ENCODE results near the gene SLC25A17. TPM values are rescaled to one million over a fixed set of nuclear protein-coding genes. Genes with fewer than 3 reads are reported as not detected.
"Not testable (repeated sequence)": the region's sequence is repeated elsewhere in the genome, so short reads cannot be mapped to it uniquely, and the experiment has no call there.

Gene SLC25A17
- total RNA-seq, 1 experiment from 2014 or later = 46.8 TPM

DNA sequence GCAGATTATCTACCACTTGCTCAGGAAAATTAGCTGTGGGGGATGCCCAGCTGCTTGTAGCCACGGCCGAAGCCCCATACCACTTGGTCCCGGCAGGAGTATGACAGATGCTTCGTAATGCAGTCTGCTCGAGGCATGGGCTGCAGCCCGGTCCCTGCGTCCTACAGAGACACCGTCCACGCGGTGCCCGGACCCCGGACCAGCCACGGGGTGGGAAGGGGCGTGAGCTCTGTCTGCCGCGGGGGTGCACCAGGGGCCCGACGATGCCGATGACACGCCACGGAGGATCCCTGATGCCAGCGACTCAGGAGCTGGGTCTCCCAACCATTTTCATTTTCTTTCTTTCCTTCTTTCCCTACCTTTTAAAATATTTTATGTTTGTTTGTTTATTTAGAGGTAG, 30.0 kb downstream of the SLC25A17 start:
- Histone ChIP-seq H3K36me3 (peaks cover 73% of the 10 kb centered on the region), H3K4me3 (no peak overlapping the region), H3K27me3 (no peaks in the 10 kb centered on the region), H3K9me3 (no peaks in the 10 kb centered on the region)
- DNase-seq = no peak

DNA sequence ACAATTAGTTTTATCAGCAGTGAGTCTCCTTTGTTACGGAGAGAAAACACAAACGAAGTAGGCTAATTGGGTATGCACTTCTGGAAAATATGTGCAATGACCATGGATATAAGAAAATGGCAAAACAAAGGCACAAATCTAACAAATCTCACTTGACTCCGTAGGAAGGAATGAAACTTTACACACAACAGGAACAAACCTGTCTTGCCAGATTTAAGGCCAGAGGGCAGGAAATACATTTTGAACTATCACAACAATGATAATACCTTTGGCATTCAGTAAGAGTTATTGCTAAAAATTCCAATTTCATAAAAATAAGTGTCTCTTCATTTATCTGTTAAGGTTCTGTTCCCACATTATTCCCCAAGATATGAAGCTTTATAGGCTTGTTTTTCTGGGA, 36.6 kb downstream of the SLC25A17 start:
- H3K4me3 ChIP-seq = no peak overlapping the region
- no peaks in the 10 kb centered on the region for H3K27me3 ChIP-seq
- no peaks in the 10 kb centered on the region for H3K9me3 ChIP-seq
- peaks cover 43% of the 10 kb centered on the region for H3K36me3 ChIP-seq
- DNase-seq = no peak

DNA sequence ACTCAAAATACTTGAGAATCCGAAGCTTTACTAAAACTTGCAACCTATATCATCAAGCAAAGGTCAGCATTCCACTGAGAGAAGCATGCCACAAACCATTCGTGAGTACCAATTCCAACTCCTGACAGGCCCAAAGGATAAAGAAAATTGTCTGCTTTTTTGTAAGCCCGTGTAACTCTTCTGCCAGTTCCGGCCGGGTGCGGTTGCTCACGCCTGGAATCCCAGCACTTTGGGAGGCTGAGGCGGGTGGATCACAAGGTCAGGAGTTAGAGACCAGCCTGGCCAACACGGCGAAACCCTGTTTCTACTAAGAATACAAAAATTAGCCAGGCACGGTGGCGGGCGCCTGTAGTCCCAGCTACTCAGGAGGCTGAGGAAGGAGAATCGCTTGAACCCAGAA, 37.4 kb downstream of the SLC25A17 start:
- H3K9me3 ChIP-seq, H3K4me3 ChIP-seq, DNase-seq, H3K27me3 ChIP-seq: not testable (repeated sequence)
- peaks cover 45% of the 10 kb centered on the region for H3K36me3 ChIP-seq

DNA sequence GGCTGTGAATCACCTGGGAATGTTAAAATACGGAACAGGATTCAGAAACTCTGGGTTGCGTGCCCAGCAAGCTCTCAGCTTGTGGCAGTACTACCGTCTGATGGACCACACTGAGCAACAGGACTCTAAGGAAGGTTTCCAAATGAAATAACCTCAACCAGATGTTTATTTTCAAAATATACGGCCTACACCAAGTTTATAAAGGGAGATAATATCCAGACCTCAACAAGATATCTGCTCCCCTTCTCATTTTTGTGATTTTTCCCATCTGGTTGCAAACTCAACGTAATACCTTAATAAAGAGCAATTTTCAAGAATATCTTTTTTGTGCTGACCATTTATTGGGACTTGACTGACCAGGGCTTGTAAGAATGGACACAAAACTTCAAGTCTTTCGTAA, 49.4 kb downstream of the SLC25A17 start:
- H3K9me3 ChIP-seq = no peaks in the 10 kb centered on the region
- H3K27me3 ChIP-seq = no peaks in the 10 kb centered on the region
- H3K4me3 ChIP-seq = no peak overlapping the region
- H3K36me3 ChIP-seq = peaks cover 57% of the 10 kb centered on the region
- DNase-seq = no peak

DNA sequence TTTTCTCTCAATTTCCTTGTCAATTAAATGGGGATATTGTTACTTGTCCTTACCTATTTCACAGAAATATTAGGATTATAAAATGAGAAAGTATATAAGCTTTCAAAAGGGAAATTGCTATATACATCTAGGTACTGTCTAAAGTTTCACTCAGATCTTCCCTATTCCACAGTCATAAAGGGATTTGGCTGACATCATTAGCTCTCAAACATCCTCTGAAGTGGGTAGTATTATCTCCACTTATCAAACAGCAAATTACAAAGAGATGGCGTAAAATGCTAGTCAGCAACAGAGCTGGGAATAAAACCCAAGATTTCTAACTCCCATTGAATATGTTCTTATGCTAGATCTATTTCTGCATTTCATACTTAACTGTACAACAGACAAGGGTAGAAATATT, 50.9 kb downstream of the SLC25A17 start:
- no peaks in the 10 kb centered on the region for H3K9me3 ChIP-seq
- H3K4me3 ChIP-seq = no peak overlapping the region
- no peak for DNase-seq
- peaks cover 51% of the 10 kb centered on the region for H3K36me3 ChIP-seq
- no peaks in the 10 kb centered on the region for H3K27me3 ChIP-seq

DNA sequence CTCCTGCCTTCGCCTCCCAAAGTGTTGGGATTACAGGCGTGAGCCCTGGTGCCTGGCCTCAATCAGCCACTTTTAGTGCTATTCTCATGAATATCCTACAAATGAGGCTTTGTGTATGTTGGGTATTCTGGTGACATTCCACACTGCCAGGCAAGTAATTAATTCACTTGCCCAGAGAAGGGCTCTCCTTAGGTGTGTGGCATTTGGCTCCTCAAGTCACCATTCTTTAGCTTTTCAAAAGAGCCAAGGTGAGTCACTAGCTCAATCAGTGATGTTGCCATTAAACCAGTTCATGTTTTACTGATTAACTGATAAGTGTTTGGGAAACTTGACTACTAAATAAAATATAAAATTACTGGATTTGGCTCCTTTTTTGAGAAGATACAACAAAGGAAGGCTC, 52.2 kb downstream of the SLC25A17 start:
- no peaks in the 10 kb centered on the region for H3K9me3 ChIP-seq
- H3K4me3 ChIP-seq = no peak overlapping the region
- DNase-seq = no peak
- no peaks in the 10 kb centered on the region for H3K27me3 ChIP-seq
- H3K36me3 ChIP-seq = peaks cover 43% of the 10 kb centered on the region

DNA sequence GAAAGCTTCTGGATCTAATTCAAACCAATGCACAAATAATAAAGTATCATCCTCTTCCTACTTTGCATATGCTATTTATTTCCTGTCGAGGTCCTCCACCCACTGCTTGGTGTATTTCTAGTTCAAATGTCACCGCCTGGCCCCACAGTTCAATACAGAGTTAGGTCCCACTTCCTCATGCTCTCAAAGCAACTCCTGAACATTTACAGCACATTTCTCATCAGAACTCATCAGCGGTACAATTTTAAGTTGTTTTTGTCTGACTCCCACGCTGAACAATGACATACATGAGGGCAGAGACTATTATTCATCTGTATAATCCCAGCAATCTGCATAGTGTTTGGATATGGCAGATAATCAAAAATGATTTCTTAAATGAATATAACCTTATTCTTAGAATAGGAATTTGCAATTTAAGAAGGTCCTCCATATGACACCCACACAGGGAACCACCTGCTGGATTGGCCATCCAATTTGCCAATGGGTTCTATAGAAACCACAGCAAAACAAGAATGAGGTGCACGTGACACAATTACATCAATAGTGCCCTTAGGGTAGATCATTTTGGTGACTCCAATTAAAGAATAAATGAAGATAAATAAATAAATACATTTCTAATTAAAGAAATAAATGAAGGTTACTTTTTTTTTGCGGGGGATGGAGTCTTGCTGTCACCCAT, 54.2 kb downstream of the SLC25A17 start:
- no peaks in the 10 kb centered on the region for H3K9me3 ChIP-seq
- H3K4me3 ChIP-seq = no peak overlapping the region
- no peak for DNase-seq
- H3K36me3 ChIP-seq = peaks cover 26% of the 10 kb centered on the region
- H3K27me3 ChIP-seq = no peaks in the 10 kb centered on the region

DNA sequence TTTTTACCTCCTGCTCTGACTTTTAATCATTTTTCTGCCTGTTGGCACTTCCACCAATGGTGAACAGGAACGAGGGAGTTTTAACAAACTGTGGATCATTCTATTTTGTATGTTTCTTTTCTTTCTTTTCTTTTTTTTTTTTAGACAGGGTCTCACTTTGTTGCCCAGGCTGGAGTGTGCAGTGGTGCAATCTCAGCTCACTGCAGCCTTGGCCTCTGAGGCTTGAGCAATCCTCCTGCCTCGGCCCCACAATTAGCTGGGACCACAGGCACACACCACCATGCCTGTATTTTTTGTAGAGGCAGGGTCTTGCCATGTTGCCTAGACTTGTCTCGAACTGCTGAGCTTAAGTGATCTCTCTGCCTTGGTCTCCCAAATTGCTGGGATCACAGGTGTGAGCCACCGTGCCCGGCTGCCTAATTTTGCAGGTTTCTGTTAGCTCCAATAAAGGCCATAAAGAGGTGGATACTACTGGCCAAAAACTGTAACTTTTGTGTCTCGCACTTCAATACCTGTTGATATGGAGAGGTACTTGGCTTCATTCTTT, 59.8 kb downstream of the SLC25A17 start:
- Histone ChIP-seq H3K27me3 (no peaks in the 10 kb centered on the region), H3K4me3 (no peak overlapping the region), H3K9me3 (no peaks in the 10 kb centered on the region), H3K36me3 (no peaks in the 10 kb centered on the region)
- no peak for DNase-seq

DNA sequence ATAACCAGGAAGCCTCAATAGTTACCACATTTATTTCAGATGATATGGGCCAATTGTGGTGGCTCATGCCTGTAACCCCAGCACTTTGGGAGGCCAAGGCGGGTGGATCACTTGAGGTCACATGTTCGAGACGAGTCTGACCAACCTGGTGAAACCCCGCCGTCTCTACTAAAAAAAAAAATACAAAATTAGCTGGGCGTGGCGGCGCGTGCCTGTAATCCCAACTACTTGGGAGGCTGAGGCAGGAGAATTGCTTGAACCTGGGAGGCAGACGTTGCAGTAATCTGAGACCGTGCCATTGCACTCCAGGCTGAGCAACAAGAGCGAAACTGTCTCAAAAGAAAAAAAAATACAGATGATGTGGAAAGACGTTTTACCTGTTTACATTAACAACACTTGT, 60.3 kb downstream of the SLC25A17 start:
- not testable (repeated sequence) for H3K4me3 ChIP-seq, H3K36me3 ChIP-seq, H3K9me3 ChIP-seq, H3K27me3 ChIP-seq, DNase-seq

DNA sequence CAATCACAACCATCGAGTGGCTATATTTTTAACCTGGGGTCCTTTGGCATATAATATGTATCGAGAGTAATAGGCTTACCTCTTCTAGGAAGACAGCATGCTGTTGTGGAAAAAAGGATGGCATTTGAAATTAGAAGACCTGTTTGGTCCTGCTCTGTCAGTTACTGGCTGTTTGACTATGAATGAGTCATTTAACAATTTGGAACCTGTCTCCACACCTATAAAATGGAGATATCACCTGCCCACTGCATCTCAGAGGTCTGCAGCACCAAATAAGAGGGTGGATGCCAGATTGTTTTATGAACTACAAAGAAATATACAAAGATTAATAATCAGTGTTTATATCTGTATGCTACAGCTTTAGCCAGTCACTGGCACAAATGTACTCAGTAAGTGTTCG, 60.8 kb downstream of the SLC25A17 start:
- no peak for DNase-seq
- Histone ChIP-seq H3K27me3 (no peaks in the 10 kb centered on the region), H3K9me3 (no peaks in the 10 kb centered on the region), H3K36me3 (no peaks in the 10 kb centered on the region), H3K4me3 (no peak overlapping the region)

DNA sequence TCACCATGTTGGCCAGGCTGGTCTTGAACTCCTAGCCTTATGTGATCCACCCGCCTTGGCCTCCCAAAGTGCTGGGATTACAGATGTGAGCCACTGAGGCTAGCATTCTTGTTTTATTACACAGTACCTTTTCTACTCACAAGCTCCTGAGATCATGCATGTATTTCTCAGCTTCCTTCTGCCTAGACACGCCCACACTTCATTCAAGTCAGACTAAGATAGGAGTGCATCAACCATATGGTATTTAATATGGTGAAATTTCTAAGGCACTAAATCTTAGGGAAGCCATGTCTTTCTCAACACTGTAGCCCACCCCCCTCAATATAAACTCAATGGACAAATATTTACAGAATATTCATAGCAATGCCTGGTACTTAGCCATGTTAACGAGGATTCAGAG, 62.1 kb downstream of the SLC25A17 start:
- H3K36me3 ChIP-seq = no peaks in the 10 kb centered on the region
- no peak for DNase-seq
- no peak overlapping the region for H3K4me3 ChIP-seq
- no peaks in the 10 kb centered on the region for H3K27me3 ChIP-seq
- H3K9me3 ChIP-seq = no peaks in the 10 kb centered on the region

DNA sequence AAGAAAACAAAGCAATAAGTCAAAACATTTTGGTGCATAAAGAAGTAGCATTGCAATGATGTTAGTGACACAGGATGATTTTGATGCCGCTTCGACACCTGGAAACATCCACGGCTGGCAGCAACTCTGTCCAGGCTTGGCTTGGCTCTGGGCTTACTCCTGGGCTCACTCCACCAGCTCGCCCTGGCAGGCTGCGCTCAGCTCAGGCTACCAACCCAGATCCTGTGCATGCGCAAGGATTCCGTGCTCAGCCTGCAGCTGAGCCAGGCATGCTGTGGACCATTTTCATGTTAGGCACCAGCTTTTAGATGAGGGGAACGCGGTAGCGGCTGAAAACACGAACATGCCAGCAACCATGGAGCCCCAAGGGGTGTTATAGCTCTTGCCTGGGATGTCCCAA, 66.0 kb downstream of the SLC25A17 start:
- Histone ChIP-seq H3K36me3 (no peaks in the 10 kb centered on the region), H3K9me3 (no peaks in the 10 kb centered on the region; the same call in 1 of the 2 replicates), H3K4me3 (no peak overlapping the region), H3K27me3 (no peaks in the 10 kb centered on the region)
- DNase-seq = no peak

DNA sequence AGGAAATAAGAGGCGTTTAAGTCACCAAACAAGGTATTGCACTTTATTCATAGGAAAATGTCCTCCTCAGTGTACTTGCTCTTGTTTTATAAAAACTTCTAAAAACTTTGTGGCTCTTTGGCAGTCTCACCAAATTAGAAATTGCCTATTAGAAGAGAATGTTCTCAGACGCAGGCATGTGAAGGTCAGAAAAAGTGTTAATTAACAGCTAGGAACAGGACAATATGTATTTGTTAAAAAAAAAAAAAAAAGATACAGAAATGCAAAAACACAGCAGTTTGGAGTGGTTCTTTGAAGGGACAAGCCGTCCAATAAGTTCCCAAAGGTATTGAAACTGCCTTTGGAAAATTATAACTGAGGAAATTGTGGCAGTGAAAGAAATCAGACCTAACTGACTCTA, 67.9 kb downstream of the SLC25A17 start:
- no peak for DNase-seq
- Histone ChIP-seq H3K4me3 (no peak overlapping the region), H3K27me3 (no peaks in the 10 kb centered on the region), H3K36me3 (no peaks in the 10 kb centered on the region), H3K9me3 (no peaks in the 10 kb centered on the region; the same call in 1 of the 2 replicates)

DNA sequence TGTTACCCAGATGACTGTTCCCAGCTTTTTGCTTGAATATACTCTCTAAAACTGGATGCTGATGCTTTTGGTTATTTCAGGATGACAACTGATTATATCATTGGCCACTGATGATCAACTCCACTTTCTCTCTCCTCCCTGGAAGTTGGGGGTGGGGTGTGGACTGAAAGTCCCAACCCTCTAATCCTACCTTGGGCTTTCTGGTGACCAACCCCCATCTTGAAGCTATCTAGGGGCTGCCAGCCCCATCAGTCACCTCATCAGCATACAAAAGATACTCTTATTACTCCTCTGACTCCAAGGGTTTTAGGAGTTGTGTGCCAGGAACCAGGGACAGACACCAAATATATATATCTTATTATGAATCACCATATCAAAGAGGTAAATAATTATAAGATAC, 69.3 kb downstream of the SLC25A17 start:
- DNase-seq = no peak
- Histone ChIP-seq H3K4me3 (no peak overlapping the region), H3K27me3 (no peaks in the 10 kb centered on the region), H3K36me3 (no peaks in the 10 kb centered on the region), H3K9me3 (no peaks in the 10 kb centered on the region; the same call in 1 of the 2 replicates)

DNA sequence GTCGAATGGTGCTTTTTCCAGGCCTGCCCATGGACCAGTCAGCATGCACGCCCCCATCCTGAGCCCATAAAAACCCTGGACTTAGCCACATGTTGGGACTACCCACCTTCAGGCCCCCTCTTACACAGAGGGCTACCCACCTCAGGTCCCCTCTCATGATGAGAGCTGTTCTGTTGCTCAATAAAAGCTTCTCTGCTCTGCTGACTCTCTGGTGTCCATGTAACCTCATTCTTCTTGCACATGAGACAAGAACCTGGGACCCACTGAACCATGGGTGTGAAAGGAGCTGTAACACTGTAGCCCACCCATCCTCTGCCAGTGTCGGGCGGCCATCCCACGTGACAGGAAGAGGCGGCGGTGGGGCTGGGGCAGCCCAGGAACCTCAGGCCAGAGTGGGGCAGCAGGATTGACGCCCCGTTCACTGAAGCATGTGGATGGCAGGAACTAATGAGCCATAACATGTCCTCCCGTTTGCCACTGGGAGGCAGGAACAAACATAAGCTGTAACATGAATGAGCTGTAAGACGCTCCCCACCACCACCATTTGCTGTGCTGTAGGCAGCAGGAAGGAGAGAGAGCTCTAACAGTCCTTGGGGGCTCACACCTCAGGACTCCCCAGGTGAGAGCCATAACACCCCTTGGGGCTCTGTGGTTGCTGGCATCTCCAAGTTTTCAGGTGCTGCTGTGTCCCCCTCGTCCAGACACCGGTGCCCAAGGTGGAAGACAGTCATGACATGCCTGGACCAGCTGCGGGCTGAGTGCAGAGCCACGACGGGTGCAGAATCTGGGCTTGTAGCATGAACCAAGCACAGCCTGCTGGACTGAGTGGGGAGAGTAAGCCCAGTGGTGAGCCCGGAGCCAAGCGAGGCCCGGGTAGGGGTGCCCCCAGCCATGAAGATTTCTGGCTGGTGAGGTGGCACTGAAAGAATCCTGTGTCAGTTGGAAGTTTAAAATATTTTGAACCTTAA, 70.5 kb downstream of the SLC25A17 start:
- H3K9me3 ChIP-seq = no peaks in the 10 kb centered on the region; the same call in 1 of the 2 replicates
- H3K36me3 ChIP-seq = no peaks in the 10 kb centered on the region
- no peak overlapping the region for H3K4me3 ChIP-seq
- H3K27me3 ChIP-seq = no peaks in the 10 kb centered on the region
- DNase-seq = no peak

DNA sequence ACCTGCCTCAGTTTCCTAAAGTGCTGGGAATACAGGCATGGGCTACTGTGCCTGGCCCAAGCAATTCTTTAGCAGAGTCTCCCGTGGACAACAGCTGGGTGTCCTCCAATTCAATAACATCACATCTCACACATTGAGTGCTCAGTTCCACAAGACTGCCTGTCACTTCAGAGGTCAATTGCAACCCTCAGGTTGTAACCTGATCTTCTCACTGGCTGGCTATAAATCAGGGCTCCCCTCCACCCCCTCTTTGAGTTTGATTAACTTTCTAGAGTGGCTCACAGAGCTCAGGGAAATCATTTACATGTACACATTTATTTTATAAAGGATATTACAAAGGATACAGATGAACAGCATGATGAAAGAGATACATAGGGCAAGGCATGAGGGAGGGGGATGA, 71.8 kb downstream of the SLC25A17 start:
- Histone ChIP-seq H3K36me3 (no peaks in the 10 kb centered on the region), H3K27me3 (no peaks in the 10 kb centered on the region), H3K9me3 (no peaks in the 10 kb centered on the region; the same call in 1 of the 2 replicates), H3K4me3 (no peak overlapping the region)
- DNase-seq = no peak

DNA sequence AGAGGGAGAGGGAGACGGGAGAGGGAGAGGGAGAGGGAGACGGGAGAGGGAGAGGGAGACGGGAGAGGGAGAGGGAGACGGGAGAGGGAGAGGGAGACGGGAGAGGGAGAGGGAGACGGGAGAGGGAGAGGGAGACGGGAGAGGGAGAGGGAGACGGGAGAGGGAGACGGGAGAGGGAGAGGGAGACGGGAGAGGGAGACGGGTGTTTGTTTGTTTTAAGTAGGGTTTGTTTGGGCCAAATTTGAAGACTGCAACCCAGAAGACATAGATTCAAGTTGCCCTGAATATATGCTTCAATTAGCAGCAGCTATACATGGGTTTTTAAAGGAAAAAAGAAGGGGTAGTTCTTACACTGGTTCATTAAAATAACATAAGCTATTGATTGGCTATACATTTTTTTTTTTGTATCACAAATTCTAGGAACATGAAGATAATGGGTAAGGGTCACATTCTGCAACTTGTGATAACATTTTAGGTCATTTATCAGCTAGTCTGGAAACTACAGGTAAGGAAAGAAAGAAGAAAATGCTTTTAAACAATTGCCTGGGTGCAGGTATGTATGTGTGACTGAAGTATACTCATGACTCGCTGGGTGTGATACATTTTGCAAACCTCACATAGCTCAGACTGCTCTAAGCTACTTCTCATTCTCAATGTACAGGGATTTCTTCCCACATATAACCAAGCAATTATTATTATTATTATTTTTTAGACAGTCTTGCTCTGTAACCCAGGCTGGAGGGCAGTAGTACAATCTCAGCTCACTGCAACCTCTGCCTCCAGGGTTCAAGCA, 72.5 kb downstream of the SLC25A17 start:
- DNase-seq = no peak
- no peaks in the 10 kb centered on the region for H3K36me3 ChIP-seq
- no peaks in the 10 kb centered on the region; the same call in 1 of the 2 replicates for H3K9me3 ChIP-seq
- peak overlapping the region; percentile 25 for H3K4me3 ChIP-seq
- H3K27me3 ChIP-seq = no peaks in the 10 kb centered on the region

Measured in MG63 (cell line).